ENCODE data around the gene IQGAP3.

DNA sequence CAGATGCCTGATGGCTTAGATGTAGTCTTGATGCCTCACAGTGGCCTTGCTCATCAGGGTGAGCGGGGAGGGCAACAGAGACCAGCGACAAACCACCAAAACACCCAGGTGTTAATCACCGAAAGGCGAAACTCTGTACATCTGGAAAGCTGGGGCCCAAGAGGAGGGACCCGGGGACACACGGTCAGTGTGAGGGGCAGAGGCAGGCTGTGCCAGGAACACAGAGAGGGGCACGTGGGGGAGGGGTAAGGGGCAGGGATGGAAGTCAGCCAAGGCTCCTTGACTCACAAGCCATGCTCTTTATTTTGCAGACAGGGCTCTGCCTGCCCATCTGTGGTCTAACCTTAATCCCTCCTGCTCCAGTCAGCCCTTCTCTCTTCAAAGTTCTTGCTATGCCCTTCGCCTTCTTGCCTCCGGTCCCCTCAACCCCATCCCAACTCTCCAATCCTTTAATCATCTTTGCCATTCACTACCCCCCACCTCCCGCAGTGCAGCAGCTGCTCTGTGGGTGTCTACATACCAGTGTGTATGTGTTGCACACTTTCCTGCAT lies 76.1 kb downstream of the IQGAP3 start:
- no peak for TF ChIP-seq POLR2A (IDR thresholded peaks at IDR 0.05)
- TF ChIP-seq, protein P1, sequence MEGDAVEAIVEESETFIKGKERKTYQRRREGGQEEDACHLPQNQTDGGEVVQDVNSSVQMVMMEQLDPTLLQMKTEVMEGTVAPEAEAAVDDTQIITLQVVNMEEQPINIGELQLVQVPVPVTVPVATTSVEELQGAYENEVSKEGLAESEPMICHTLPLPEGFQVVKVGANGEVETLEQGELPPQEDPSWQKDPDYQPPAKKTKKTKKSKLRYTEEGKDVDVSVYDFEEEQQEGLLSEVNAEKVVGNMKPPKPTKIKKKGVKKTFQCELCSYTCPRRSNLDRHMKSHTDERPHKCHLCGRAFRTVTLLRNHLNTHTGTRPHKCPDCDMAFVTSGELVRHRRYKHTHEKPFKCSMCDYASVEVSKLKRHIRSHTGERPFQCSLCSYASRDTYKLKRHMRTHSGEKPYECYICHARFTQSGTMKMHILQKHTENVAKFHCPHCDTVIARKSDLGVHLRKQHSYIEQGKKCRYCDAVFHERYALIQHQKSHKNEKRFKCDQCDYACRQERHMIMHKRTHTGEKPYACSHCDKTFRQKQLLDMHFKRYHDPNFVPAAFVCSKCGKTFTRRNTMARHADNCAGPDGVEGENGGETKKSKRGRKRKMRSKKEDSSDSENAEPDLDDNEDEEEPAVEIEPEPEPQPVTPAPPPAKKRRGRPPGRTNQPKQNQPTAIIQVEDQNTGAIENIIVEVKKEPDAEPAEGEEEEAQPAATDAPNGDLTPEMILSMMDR (IDR thresholded peaks at IDR 0.05 in 8 of 11, conservative IDR thresholded peaks at IDR 0.05 in 3 of 11), result no peak
